NCI-H128 (cell line): ENCODE measurements around the gene MACC1.
"Not testable (repeated sequence)": the region's sequence is repeated elsewhere in the genome, so short reads cannot be mapped to it uniquely, and the experiment has no call there.

Experiments
- DNase-seq: peaks from one replicate; lab custom pipeline; 2025; ENCODE audit not compliant: unreplicated experiment; lab: John Stamatoyannopoulos, UW

The MACC1 gene

DNA sequence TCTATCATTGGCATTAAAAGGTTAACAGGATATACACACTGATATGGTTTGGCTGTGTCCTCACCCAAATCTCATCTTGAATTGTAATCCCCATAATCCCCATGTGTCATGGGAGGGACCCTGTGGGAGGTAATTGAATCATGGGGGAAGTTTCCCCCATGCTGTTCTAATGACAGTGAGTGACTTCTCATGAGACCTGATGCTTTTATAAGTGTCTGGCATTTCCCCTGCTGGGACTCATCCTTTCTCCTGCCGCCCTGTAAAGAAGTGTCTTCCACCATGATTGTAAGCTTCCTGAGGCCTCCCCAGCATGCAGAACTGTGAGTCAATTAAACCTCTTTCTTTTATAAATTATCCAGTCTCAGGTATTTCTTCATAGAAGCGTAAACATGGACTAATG is 9.4 kb downstream of the MACC1 start:
- not testable (repeated sequence) for DNase-seq

DNA sequence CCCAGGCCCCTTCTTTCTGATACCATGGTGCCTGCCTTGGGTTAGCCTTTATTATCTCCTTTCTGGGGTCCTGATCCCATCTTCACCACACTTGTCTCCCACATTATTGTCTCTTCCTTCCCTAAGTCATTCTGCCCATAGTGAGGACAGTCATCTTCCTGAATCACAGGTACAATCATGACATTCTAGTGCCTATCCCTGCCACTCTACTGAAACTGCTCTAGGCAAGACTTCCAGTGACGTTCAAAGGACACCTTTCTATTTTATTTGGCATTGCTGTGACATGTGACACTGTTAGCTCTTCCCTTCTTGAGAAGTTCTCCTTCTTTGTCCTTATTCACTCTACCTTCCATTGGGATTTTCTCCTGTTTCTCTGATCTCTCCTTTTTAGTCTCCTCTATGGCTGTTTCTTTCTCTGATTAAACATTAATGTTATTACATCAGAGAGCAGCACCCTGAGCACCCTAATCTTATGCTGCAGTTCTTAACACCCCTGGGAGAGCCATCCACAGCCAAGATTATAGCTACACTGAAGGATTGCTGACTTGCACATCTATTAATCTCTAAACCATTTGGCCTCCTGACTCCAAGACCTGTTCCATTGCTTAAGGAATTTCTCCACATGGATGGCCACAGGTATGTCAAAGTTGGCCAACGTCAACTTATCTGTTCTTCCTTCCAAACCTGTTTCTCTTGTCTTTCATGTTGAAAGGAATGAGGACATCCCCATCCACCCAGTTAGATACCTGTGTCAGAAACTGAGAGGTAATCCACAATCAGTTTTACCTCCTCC is 10.9 kb downstream of the MACC1 start:
- no peak for DNase-seq

DNA sequence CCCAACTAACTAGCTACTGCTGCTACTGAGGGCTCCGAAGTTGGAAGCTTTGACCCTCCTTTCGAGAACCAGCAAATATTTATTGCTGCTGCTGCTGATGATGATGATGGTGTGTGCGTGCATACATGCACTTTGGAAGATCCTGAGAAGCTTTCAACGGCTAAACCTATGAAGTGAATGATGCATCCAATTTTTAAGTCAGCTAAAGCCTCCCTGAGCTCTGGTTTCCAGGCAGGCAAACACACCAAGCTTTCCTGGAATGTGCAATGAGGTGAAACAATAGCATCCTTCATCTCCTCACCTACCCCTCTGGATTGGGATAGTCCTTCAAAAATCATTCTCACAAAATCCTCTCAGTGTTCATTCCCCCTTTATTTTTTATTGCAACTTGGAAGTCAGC is 13.9 kb downstream of the MACC1 start:
- DNase-seq: no peak

DNA sequence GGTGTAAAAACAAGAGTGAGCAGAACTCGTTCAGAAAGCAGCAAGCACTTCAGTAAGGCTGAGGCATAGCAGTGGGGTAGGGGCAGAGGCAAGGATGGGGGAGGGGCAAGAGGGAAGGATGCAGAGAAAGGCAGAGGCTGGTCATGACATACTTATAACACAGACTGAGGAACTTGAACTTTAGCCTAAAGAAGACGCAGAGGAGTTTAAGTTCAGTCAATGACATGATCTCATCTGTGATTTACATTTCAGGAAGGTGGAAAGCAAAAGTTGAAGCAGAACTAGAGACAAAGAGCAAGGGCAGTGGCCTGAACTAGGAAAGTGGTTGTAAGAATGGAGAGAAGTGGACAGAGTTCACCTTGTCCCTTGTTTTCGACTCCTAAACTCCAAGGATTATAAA is 15.8 kb downstream of the MACC1 start:
- no peak for DNase-seq

DNA sequence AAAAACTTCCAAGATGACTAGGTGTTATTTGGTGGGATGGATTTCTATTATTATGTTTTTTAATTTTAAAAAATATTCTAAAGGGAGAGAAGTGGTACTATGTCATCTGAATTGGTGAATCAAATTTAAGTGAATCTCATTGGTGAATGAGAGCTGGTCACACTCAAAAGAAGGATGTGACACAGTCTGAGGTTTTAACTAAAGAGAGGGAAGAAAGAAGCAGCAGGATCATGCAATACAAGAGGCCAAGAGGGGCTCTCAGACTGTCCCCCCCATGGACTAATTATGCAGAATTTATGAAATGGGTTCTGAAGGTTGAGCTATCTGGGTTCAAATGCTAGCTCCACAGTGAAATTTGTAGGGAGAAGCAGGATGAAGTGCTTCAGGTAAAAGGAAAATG is 16.2 kb downstream of the MACC1 start:
- DNase-seq: no peak

DNA sequence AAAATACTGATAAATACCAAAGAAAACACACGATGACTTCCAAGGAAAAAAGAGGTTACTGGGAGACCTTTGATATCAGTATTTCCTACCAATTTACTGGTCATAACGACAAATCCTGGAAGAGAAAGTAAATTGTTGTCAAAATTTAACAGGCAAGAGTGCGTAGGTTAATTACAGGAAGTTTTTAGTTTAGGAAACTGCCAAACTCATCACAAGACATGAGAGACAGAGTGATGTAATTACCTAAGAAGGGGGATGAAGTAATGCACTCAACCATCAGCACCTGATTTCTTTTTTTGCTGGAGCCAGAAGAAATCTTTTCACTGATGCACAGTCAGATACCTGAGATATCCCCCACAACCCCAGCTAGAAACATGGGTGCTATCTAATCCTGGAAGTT is 16.8 kb downstream of the MACC1 start:
- no peak for DNase-seq

DNA sequence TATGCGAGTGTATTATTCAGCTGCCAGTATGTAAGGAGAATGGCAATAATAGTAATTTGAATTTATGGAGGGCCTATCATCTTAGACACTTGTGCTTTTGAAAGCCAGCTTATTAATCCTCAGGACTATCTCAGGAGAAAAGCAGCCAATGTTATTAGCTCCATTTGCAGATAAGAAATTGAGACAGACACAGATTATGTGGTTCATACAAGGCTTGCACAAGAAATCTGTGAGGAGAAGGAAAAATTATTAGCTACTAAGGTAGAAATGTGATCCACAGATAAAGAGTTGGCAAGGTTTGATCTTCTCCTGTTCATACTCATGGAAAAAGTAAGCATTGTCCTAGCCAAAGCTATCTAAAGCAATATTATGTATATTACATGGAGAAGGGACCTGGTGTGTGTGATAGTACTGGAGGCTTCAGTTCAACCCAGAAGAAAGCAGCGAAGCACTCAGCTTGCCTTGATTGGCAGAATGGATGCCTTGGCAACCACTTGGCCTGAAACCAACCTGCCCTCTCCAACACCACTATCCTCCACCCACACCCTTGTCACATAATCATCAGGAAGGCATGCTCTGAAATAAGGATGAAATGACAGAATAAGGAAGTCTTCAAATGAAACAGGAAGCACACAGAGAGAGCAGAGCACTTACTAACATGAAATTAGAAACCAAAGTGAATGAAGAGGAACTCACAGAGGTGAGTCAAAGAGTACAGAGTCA is 18.0 kb downstream of the MACC1 start:
- DNase-seq: no peak

DNA sequence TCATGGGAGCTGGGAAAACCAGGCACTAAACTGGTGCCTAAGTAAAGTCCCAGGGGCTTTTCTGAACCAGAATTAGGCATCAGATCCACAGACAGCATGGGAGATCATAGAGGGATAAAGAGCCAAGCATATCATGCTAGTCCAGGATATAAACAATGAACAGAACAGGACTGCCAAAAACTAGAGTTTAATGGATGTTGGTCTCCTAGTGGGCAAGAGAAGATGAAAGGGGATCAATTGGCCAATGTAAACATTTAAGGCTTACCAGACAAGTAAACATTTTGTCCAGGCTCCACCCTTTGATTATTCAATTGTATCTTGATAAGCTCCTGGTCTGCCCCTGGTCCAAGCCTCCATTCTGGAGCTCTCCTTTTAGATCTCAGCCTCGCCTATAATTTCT is 18.9 kb downstream of the MACC1 start:
- DNase-seq: no peak

DNA sequence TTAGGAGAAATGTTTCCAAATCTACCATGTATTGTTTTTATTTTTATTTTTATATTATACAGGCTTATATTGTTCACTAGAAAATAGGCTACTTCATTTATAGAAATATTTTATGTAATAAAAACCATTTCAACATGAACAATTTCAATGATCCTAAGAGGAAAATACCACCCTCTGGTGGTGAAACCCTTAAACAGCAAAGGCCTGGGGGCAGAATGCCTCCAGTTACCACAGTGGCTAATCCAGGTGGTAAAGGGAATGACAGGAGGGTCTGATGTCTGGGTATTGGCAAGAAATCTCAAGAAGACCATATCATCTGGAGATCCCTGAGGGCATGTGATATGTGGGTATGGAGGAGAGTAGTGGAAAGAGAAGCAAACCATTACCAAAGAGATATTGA is 19.3 kb downstream of the MACC1 start:
- DNase-seq: no peak

DNA sequence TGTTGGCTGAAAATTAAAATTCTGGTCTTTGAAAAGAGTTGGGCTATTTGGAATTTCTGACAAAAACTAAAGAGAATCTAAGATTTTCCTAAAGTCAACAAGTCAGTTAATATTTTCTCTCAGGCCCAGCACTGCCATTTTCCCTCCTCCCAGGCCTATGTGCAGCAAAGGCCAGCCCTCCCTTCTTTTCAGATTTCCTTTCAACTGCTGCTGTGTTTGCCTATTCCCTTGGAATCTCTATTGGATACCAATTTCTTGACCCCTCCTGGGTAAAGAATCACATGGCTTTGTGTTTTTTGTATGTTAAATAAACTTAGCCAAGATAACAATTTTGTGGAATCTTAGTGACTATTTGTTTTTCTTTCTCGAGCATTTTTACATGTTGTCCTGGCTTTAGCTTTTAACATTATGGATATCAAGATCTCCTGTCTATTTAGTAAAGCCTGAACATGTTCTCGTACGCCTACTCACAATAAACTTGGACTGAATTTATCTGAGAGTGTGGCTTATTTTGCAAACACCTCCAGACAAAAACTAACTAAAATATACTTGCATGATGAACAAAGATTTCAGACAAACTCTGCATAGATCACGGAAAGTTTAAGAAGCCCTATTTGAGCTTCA is 19.9 kb downstream of the MACC1 start:
- DNase-seq: no peak

DNA sequence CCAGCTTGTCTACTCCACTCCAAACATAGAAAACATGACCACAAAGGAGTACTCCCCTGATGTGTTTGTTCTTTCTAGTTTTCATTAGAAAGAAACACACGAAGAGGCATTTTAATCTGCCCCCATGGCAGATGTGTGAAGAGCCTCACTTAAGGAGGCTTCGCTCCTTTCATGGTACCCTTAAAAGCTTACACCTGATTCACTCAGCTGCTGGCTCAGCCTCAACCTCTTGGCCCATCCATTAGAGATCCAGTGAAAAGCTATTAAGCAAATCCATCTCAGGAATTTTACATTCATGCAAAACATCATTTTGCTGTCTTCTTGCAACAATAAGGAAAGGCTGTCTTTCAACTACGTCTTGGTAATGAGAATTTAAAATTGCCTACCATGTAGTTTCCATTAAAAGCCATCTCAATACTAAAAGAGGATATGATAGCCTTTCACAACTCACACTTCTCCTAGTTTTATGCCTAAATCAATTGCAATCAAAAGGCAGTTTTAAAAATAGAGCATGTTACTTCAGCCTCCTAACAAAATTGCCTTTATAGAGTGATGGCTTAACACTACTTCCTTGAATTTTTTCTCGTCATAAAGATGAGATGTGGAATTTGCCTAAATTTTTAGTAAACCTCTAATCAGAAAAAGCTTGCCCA is 22.7 kb downstream of the MACC1 start:
- peak; percentile 46 for DNase-seq

DNA sequence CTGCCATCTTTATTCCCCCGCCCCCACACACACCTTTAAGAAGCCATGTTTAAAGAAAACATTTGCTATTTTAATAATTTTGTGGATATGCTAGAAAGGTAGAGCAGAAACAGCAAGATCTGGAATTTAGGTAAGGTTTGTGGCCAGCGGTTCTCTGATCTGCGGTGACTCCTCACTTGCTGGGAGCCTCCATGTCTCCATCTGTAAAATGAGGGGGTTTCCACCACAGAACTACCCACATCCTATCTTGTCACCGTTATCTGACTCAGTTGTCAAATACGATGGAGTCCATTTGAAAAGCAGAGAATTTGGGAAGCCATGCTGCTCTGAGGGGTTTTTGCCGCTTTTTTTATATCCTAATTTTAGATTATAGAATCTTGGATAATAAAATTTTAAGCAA is 23.3 kb downstream of the MACC1 start:
- DNase-seq: no peak

DNA sequence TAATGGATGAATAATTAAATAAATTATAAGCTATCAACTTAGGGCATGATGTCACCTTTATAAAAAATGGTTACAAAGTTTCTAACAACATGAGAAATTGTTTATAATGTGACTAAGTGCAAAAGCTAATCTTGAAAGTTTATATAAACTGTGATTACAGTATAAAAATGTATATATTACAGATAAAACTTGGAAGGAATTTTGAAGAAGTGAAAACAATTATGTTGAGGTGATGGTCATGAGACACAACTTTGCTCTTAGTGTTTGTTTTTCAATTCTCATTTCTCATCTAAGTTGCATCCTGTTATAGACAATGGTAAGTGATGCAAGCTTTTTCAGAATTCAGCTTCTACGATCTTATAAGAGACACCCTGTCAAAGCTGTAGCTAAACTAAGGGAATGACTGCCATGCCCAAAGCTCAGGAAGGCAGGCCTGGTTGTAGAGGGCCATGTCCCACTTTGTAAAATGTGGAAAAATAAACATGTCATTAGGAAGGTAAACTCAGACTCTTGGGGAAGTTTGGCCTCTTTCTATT is 23.9 kb downstream of the MACC1 start:
- no peak for DNase-seq

DNA sequence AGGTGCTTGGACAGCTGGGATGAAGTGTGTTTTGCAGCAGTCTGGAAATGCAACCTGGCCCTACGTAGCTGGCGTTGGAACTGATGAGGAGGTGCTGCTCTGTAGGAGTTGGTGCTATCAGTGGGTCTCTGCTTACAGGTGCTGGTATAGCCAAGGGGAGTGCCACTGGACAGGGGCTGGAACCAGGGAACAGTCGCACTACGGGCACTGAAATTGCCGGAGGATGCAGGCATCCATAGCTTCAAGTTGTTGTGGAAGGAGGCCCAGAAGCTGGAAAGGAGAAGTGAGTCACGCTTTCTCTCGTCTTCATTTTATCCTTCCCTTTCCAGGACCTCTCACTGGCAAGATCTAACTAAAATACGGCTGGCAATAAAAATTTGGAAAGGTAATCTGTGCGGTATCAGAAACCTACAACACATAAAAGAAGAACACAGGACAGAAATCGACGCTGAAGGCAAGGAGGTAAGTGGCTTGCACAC is 25.8 kb downstream of the MACC1 start:
- no peak for DNase-seq

DNA sequence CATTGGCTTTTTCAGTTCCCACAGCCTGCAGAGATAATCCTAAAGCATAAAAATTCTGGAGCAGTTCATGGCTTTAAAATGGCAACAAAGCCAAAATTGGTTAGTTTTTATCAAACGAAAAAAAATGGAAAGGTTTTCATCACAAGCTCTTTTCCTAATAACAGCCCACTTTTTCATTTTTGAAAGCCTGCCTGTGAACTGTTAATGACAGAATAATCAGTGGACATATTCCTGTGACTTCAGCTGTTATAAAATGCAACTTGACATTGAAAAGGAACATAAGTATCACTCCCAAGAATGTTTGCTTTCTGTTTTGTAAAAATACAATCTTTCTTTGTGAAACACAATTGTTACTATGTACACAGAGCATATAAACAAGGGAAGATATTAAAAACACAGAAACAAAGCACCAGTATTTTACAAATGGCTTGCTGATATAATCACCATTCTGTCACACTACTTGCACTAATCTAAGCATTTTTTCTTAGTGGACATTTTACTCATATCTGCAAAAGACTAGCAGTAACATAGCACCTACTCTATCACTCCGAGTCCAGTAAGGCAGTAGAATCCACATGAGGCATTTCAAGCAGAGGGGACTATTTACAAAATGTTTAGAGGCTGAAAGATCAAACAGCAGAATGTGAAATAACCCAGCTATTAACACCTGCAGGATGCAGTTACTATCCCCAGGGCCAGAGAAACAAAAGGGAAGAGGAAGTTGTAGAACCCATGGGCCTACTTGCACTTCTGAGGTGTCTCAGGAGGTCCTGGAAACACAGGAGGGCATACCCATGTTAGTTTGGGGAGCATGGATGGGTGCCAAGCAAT is 26.4 kb downstream of the MACC1 start:
- DNase-seq: no peak

DNA sequence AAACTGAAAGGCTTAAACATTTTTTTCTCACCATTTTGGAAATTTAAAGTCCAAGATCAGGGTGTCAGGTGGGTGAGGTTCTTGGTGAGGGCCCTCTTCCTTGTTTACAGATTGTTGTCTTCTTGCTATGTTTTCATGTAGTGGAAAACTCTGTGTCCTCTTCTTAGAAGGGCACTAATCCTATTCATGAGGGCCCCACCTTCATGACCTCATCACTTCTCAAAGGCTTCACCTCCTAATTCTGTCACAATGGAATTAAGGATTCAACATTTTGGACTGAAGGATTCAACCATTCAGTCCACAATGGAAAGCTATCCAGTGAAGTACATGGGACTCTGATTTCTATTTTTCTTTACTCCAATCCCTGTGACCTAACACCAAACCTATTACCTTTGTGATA is 27.3 kb downstream of the MACC1 start:
- no peak for DNase-seq

DNA sequence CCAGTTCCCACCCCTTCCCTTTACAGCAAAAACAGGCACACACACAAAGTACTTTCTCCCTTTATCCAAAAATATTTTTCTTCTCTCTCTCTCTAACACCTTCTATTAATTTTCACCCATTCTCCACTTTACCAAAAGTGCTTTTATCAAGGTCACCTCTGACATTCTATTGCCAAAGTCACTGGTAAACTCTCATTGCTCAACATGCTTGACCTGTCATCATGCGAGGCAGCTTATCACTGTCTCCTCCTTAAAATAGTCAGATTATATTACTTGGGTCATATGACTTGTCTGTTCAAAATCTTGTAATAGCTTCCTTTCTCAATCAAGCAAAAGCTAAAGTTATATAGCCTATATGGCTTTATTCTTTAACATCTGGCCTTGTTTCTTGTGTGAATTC is 28.6 kb downstream of the MACC1 start:
- DNase-seq: no peak

DNA sequence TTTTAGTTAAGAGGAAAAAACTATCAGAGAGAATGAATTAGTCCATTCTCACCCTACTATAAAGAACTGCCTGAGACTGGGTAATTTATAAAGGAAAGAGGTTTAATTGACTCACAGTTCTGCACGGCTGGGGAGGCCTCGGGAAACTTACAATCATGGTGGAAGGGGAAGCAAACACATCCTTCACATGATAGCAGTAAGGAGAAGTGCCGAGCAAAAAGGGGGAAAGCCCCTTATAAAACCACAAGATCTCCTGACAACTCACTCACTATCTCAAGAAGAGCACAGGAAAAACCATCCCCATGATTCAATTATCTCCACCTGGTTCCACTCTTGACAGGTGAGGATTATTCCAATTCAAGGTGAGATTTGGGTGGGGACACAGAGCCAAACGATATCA is 29.3 kb downstream of the MACC1 start:
- DNase-seq: not testable (repeated sequence)

DNA sequence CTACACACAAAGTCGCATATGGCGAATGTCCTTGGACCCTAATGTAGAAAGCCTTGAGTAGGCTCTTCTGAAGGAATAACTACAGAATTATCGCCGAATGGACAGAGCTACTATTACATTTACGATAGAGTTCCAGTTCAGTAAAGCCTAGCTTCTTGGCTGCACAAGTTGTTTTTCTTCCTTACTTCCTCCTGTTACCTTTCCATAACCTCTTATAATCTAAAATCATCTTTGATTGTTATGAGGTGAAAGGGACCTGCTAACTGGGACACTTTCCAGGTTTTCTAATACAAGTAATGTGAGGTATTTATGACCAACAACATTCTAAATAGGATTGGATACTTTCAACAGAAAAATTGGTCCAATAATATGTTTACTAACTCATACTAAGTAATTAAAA is 31.2 kb downstream of the MACC1 start:
- DNase-seq: no peak

DNA sequence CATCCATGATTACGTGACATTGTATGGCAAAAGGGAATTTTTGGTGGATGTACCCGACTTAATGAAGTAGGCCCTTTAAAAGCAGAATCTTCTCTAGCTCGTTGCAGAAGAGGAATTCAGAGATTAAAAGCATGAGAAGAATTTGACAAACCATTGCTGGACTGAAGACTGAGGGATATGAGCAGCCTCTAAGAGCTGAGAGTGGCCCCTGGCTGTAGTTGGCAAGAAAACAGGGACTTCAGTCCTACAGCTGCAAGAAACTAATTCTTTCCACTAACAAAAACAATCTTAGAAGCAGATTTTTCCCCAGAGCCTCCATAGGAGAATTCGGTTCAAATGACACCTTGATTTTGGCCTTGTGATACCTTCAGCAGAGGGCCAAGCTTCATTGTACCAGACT is 34.1 kb downstream of the MACC1 start:
- no peak for DNase-seq
